Neural progenitor cell (in vitro differentiated cells): ENCODE data around the gene PTGER1. TPM values are rescaled to one million over a fixed set of nuclear protein-coding genes. Genes with fewer than 3 reads are reported as not detected.
A peak's percentile ranks its signal among the peaks of the same experiment; 100 is the strongest.

ENCODE experiments used
- DNase-seq: peaks from one replicate; pipeline ENCODE4 v3.0.0-alpha.2; 2016; ENCODE audit warnings: low spot score
- H2AFZ ChIP-seq: fragments of 200-600 bp; sonication (generic); replicated peaks from 2 replicates; pipeline ENCODE4 v1.6.1; 2016; ENCODE audit warnings: antibody characterized with exemption
- H3F3A ChIP-seq: fragments of 200-600 bp; sonication (generic); 2 replicates; pipeline ENCODE4 v1.6.1; 2016; ENCODE audit warnings: antibody characterized with exemption, low read depth
- H3K27ac ChIP-seq: fragments of 200-600 bp; sonication (generic); 2 replicates; pipeline ENCODE4 v1.5.1; 2016; ENCODE audit warnings: mild to moderate bottlenecking
- H3K27me3 ChIP-seq: fragments of 200-600 bp; sonication (generic); 2 replicates; pipeline ENCODE4 v1.6.1; 2016; ENCODE audit warnings: mild to moderate bottlenecking, moderate library complexity
- H3K36me3 ChIP-seq: fragments of 200-600 bp; sonication (generic); 2 replicates; pipeline ENCODE4 v1.5.1; 2016
- H3K4me1 ChIP-seq: fragments of 200-600 bp; sonication (generic); 2 replicates; pipeline ENCODE4 v1.6.1; 2016; ENCODE audit warnings: mixed run types
- H3K4me2 ChIP-seq: fragments of 200-600 bp; sonication (generic); 2 replicates; pipeline ENCODE4 v1.6.1; 2016
- H3K4me3 ChIP-seq: fragments of 200-600 bp; sonication (generic); 2 replicates; pipeline ENCODE4 v1.5.1; 2016
- H3K79me2 ChIP-seq: fragments of 200-600 bp; sonication (generic); 2 replicates; pipeline ENCODE4 v1.6.1; 2016; ENCODE audit warnings: low read depth
- H3K9ac ChIP-seq: fragments of 200-600 bp; sonication (generic); 2 replicates; pipeline ENCODE4 v1.6.1; 2016
- H3K9me3 ChIP-seq: fragments of 200-600 bp; sonication (generic); 2 replicates; pipeline ENCODE4 v1.5.1; 2016; ENCODE audit warnings: low read depth
- H4K20me1 ChIP-seq: fragments of 200-600 bp; sonication (generic); 2 replicates; pipeline ENCODE4 v1.6.1; 2016; ENCODE audit warnings: low read depth
- H3K27ac Mint-ChIP-seq: 3 replicates; pipeline ENCODE4 v1.8.0; 2021; ENCODE audit warnings: mixed read lengths
- H3K27me3 Mint-ChIP-seq: 2 replicates; pipeline ENCODE4 v1.8.0; 2022; ENCODE audit warnings: low read depth, mild to moderate bottlenecking, inconsistent platforms, moderate library complexity, mixed read lengths; ENCODE audit not compliant: insufficient read depth
- H3K36me3 Mint-ChIP-seq: 3 replicates; pipeline ENCODE4 v1.8.0; 2021; ENCODE audit warnings: mixed read lengths
- H3K4me1 Mint-ChIP-seq: 3 replicates; pipeline ENCODE4 v1.8.0; 2021; ENCODE audit warnings: mixed read lengths
- H3K4me3 Mint-ChIP-seq: 3 replicates; pipeline ENCODE4 v1.8.0; 2021; ENCODE audit warnings: mild to moderate bottlenecking, moderate library complexity, mixed read lengths
- H3K9me3 Mint-ChIP-seq: 3 replicates; pipeline ENCODE4 v1.8.0; 2020; ENCODE audit warnings: mixed read lengths
- CTCF ChIP-seq: fragments of 200-600 bp; sonication (generic); IDR thresholded peaks from 2 replicates; pipeline ENCODE4 v1.5.1; 2017; ENCODE audit warnings: antibody characterized with exemption, mild to moderate bottlenecking
- EZH2 ChIP-seq: fragments of 200-600 bp; sonication (generic); IDR thresholded peaks from 2 replicates; pipeline ENCODE4 v1.6.1; 2017; ENCODE audit warnings: antibody characterized with exemption, mild to moderate bottlenecking, moderate library complexity
- EZH2phosphoT487 ChIP-seq: fragments of 200-600 bp; sonication (generic); IDR thresholded peaks from 2 replicates; pipeline ENCODE4 v1.6.1; 2017; ENCODE audit warnings: antibody characterized with exemption
- total RNA-seq: library from RNA; depleted of rRNA; stranded (reverse); fragments of >200 nt; gene quantifications from 2 replicates; pipeline ENCODE4 v1.2.3, GENCODE V29; 2015; ENCODE audit warnings: low replicate concordance

Gene PTGER1
- total RNA-seq, 1 donor from 2014 or later = not detected

GRCh38 chr19:14450168-14450874 lies 24.8 kb downstream of the PTGER1 start:
- Histone ChIP-seq H3K4me3 (no peak overlapping the region), H3K9me3 (no peaks in the 10 kb centered on the region), H3K4me1 (no peaks in the 10 kb centered on the region), H2AFZ (no peak overlapping the region), H3K27ac (no peak overlapping the region), H3K79me2 (no peaks in the 10 kb centered on the region), H3K4me2 (no peak overlapping the region), H3F3A (no peaks in the 10 kb centered on the region), H4K20me1 (no peaks in the 10 kb centered on the region), H3K27me3 (no peaks in the 10 kb centered on the region), H3K36me3 (no peaks in the 10 kb centered on the region), H3K9ac (no peak overlapping the region)
- DNase-seq = peak; percentile 65
- Mint-ChIP-seq H3K9me3 (no peaks in the 10 kb centered on the region), H3K36me3 (peaks cover 28% of the 10 kb centered on the region), H3K4me3 (peak overlapping the region; percentile 67), H3K27me3 (peaks cover 2% of the 10 kb centered on the region), H3K4me1 (no peaks in the 10 kb centered on the region), H3K27ac (peak overlapping the region; percentile 6)
- TF ChIP-seq CTCF (no peak), EZH2phosphoT487 (no peak), EZH2 (no peak)

- Mint-ChIP-seq H3K4me1 (no peaks in the 10 kb centered on the region), H3K9me3 (no peaks in the 10 kb centered on the region), H3K27me3 (peaks cover 2% of the 10 kb centered on the region), H3K36me3 (peaks cover 32% of the 10 kb centered on the region), H3K4me3 (no peak overlapping the region), H3K27ac (no peak overlapping the region)
- Histone ChIP-seq H3K79me2 (no peaks in the 10 kb centered on the region), H3K36me3 (no peaks in the 10 kb centered on the region), H3K27ac (no peak overlapping the region), H3K9ac (no peak overlapping the region), H4K20me1 (no peaks in the 10 kb centered on the region), H3K4me3 (no peak overlapping the region), H2AFZ (no peak overlapping the region), H3K4me2 (no peak overlapping the region), H3K27me3 (no peaks in the 10 kb centered on the region), H3F3A (no peaks in the 10 kb centered on the region), H3K4me1 (no peaks in the 10 kb centered on the region), H3K9me3 (no peaks in the 10 kb centered on the region)
- no peak for DNase-seq
- TF ChIP-seq EZH2phosphoT487 (no peak), EZH2 (no peak), CTCF (no peak)
These were observed 25.8 kb downstream of the PTGER1 start for GRCh38 chr19:14449321-14449720.

GRCh38 chr19:14446336-14447036 lies 28.7 kb downstream of the PTGER1 start:
- Histone ChIP-seq H4K20me1 (no peaks in the 10 kb centered on the region), H3K9ac (no peak overlapping the region), H3K4me3 (no peak overlapping the region), H3F3A (no peaks in the 10 kb centered on the region), H2AFZ (no peak overlapping the region), H3K36me3 (no peaks in the 10 kb centered on the region), H3K4me1 (no peaks in the 10 kb centered on the region), H3K79me2 (no peaks in the 10 kb centered on the region), H3K27ac (no peak overlapping the region), H3K27me3 (no peaks in the 10 kb centered on the region), H3K9me3 (no peaks in the 10 kb centered on the region), H3K4me2 (no peak overlapping the region)
- Mint-ChIP-seq H3K27ac (no peak overlapping the region), H3K4me3 (no peak overlapping the region), H3K27me3 (no peaks in the 10 kb centered on the region), H3K4me1 (no peaks in the 10 kb centered on the region), H3K36me3 (peaks cover 43% of the 10 kb centered on the region), H3K9me3 (no peaks in the 10 kb centered on the region)
- TF ChIP-seq CTCF (no peak), EZH2 (no peak), EZH2phosphoT487 (no peak)
- DNase-seq = no peak
